KOPT-K1 (cell line): ENCODE data around the gene CA5B.
"Not testable (repeated sequence)": the region's sequence is repeated elsewhere in the genome, so short reads cannot be mapped to it uniquely, and the experiment has no call there.

Source experiments
- H3K27ac ChIP-seq: fragments of 200-600 bp; sonication (generic); 2 replicates; pipeline ENCODE4 v1.5.1; 2016; ENCODE audit warnings: antibody characterized with exemption, mild to moderate bottlenecking, low read depth, low read length; ENCODE audit not compliant: poor library complexity, severe bottlenecking
- H3K36me3 ChIP-seq: fragments of 200-600 bp; sonication (generic); 2 replicates; pipeline ENCODE4 v1.5.1; 2017; ENCODE audit warnings: antibody characterized with exemption, mild to moderate bottlenecking, low read length, moderate library complexity; ENCODE audit not compliant: insufficient read depth
- H3K9me3 ChIP-seq: fragments of 200-600 bp; sonication (generic); 2 replicates; pipeline ENCODE4 v1.5.1; 2017; ENCODE audit warnings: antibody characterized with exemption, low read length, mild to moderate bottlenecking; ENCODE audit not compliant: insufficient read depth, poor library complexity, severe bottlenecking

The CA5B gene

GRCh38 chrX:15816438-15816809 lies 78.4 kb downstream of the CA5B start:
- H3K36me3 ChIP-seq = peaks cover 59% of the 10 kb centered on the region

DNA sequence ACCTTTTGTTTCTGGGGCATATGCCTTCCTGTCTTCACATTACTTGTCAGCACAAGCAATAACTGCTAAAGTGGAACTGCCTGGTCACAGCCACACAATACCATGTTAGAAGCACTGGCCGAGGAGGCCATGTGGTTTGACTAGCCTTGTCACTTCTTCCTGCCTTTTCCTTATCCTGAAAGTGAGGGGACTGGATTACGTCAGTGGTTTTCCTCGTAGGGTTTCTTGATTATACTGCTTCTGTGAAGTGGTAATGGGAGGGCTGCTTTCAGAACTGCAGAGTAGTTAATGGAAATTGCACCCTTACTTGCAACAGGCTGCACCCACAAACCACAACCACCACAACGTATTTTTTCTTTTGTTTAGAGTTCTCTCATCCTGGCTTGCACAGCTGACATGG lies 78.8 kb downstream of the CA5B start:
- Histone ChIP-seq H3K36me3 (peaks cover 62% of the 10 kb centered on the region), H3K27ac (no peak overlapping the region), H3K9me3 (no peaks in the 10 kb centered on the region)

More at GRCh38 chrX:15816438-15816809, 78.4 kb downstream of the CA5B start:
- H3K9me3 ChIP-seq = no peaks in the 10 kb centered on the region
- H3K27ac ChIP-seq = no peak overlapping the region

- Histone ChIP-seq H3K36me3 (peaks cover 64% of the 10 kb centered on the region), H3K9me3 (no peaks in the 10 kb centered on the region), H3K27ac (no peak overlapping the region)
Observed at GRCh38 chrX:15820106-15821073, 82.3 kb downstream of the CA5B start.

DNA sequence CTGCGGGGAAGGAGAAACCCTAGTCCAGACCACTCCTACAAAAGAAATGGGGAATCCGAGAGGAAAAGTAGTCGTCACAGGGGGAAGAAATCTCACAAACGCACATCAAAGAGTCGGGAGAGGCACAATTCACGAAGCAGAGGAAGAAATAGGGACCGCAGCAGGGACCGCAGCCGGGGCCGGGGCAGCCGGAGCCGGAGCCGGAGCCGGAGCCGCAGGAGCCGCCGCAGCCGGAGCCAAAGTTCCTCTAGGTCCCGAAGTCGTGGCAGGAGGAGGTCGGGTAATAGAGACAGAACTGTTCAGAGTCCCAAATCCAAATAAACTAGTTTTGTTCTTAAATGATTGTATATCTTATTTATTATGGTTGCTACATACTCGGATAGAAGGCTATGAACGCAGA lies 84.9 kb downstream of the CA5B start:
- Histone ChIP-seq H3K36me3 (peaks cover 66% of the 10 kb centered on the region), H3K27ac (no peak overlapping the region), H3K9me3 (no peaks in the 10 kb centered on the region)

- Histone ChIP-seq H3K36me3 (peaks cover 47% of the 10 kb centered on the region), H3K27ac (no peak overlapping the region), H3K9me3 (no peaks in the 10 kb centered on the region)
Observed at GRCh38 chrX:15825936-15826335, 87.9 kb downstream of the CA5B start.

GRCh38 chrX:15829217-15829616 lies 91.1 kb downstream of the CA5B start:
- Histone ChIP-seq H3K36me3 (peaks cover 20% of the 10 kb centered on the region), H3K27ac (no peak overlapping the region), H3K9me3 (no peaks in the 10 kb centered on the region)

DNA sequence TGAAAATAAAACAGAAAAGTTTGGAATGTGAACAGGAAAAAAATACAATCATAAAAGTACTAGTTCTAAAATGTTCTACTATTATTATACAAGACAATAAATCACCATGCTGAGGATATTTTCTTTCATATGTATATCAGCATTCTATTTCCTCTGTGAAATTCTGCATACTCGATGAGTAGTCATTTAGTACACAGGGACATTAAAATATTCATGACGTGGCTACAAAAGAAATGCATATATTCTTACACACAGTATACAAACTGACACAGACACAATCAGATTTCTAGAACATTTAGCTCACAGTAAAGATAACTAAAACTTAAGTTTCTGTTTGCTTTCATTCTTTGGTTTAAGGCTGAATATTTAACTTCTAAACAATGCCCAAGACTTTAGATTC lies 93.3 kb downstream of the CA5B start:
- not testable (repeated sequence) for H3K36me3 ChIP-seq, H3K27ac ChIP-seq, H3K9me3 ChIP-seq

DNA sequence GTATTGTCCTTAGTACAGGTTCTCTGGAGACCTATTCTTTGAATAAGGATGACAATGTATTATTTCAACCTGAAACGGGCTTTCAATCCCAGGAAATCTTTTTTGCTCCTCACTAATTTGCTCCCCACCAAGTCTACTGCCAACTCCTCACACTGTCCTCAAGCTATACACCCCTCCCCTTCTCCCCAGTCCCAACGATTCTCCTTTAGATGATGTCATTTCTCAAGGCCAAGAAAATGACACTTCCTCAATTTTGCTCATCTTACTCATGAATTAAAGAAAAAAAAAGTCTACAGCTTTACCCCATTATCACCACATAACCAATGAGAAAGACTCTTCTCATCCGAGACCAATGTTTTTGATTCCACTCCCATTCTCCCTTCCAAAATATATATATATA lies 96.0 kb downstream of the CA5B start:
- no peak overlapping the region for H3K27ac ChIP-seq
- no peaks in the 10 kb centered on the region for H3K9me3 ChIP-seq
- no peaks in the 10 kb centered on the region; the same call in 1 of the 2 replicates for H3K36me3 ChIP-seq

DNA sequence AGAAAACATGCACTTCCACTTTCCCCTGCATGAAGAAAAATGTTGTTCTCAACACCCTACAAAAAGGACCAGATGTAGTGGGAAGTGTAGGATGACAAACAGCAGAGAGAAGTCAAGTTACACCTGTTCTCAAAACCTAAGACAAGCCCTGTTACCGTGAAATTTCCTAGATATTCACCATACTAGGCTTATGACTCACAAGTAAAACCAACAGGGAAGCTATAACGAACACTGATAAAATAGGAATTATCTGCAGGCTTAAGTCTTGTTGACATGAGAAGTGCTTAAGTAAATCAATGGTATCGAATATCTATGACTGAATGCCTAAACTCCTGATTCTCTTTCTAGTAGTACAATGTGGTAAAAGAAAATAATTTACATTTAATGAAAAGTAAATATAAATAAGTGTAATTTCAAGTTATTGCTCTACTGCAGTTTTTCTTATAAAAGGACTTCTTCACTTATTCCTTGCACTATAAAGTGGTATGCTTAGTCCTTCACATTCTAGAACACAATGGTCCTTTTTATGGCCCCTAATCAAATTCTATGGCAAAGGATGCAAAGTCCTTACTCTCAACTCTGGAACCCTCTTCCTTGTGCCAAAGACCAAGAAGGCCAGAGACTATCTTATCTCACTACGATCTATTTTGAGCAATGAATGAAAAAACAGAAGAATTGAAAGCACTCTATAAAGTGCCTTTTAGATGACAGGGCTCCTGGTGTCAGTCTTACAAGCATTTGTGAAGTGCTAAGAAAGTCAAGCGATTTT lies 96.9 kb downstream of the CA5B start:
- H3K36me3 ChIP-seq = no peaks in the 10 kb centered on the region; the same call in 1 of the 2 replicates
- H3K9me3 ChIP-seq = no peaks in the 10 kb centered on the region
- H3K27ac ChIP-seq = no peak overlapping the region
